Bladder microvascular endothelial cell (primary cell): ENCODE results near the gene SLC39A7. TPM values are rescaled to one million over a fixed set of nuclear protein-coding genes. Genes with fewer than 3 reads are reported as not detected.

ENCODE experiments used
- total RNA-seq: library from RNA; depleted of rRNA; stranded (reverse); fragments of >200 nt; gene quantifications from 2 replicates; pipeline ENCODE4 v1.2.3, GENCODE V29; 2014

SLC39A7 gene, protein sequence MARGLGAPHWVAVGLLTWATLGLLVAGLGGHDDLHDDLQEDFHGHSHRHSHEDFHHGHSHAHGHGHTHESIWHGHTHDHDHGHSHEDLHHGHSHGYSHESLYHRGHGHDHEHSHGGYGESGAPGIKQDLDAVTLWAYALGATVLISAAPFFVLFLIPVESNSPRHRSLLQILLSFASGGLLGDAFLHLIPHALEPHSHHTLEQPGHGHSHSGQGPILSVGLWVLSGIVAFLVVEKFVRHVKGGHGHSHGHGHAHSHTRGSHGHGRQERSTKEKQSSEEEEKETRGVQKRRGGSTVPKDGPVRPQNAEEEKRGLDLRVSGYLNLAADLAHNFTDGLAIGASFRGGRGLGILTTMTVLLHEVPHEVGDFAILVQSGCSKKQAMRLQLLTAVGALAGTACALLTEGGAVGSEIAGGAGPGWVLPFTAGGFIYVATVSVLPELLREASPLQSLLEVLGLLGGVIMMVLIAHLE
- 72.4 and 109 TPM in 2 replicates for total RNA-seq

DNA sequence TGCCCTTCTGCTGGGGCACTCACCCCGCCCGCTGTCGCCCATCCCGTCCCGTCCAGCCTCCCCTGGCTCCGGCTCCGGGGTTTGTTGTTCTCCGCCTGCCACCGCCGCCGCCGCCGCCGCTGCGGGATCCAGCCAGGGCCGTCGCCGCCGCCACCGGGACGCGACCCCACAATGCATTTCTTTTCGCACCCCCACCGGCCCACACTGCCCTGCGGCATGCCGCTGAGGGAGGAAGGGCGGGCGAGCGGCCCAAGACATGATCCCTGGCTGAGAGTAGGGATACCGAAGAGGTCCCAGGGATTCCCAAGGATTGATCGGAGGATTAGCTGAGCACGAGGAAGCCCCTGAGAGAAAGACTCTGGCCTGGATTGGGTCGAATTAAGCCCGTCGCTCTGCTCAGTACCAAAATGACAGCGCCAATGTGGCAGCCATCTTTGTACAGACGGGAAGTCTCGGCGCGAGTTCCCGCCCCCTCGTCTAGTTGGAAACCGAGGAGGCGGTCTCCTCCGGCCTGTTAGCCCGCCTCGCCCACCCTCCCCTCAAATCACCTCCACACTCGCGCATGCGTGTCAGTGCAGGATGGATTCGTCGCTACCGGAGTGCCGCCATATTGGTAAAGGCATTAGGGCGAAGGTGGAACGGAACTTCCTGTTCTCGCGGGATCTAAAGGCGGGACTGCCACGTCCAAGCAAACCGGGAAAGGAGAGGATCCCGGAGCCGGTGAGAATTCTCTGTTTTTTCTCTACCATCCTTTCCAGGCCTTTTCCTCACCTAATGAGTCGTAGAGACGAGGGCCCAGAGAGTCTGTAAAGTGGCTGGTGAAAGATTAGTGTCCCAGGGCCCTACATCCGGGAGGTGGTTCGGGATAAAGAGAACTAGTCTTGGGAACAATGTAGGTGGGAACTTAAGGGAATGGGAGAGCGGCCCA lies at the start of gene SLC39A7, which contains the start of gene RXRB:
Gene SLC39A7, plus strand, starts transcription at position 649 of the 928 bp plus-strand sequence. CDS start 379 bp downstream, outside the sequence.
Gene RXRB, minus strand, starts transcription at position 447 of the 928 bp plus-strand sequence. Its CDS starts 189 bp downstream, at position 258.

DNA sequence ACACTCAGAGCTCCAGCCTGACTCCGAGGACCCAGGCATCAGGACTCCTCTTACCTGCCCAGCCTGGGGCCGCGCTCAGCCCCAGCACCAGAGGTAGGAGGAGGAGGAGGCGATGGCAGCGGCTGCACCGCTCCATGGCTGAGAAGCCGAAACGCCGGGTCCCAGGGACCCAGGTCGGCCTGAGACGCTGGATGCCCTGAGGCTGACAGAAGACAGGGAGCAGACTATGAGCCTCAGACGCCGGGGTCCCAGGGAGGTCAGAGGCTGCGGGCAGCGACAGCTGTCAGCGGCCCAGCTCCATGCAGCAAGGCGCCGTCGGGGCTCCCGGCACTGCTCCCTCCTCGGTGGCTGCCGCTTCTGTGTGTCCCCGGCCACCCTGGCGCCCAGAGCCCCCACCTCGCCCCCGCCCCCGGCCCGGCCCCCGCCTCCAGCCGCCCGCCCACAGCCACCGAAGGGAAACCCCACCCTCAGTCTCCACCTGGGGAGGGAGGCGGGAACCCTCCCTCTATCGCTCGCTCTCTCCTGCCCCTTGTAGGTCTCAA lies 8.5 kb upstream of the SLC39A7 start, which contains the start of gene COL11A2:
Gene COL11A2, minus strand, starts transcription at position 363 of the 542 bp plus-strand sequence. Its CDS starts 227 bp downstream, at position 136.

DNA sequence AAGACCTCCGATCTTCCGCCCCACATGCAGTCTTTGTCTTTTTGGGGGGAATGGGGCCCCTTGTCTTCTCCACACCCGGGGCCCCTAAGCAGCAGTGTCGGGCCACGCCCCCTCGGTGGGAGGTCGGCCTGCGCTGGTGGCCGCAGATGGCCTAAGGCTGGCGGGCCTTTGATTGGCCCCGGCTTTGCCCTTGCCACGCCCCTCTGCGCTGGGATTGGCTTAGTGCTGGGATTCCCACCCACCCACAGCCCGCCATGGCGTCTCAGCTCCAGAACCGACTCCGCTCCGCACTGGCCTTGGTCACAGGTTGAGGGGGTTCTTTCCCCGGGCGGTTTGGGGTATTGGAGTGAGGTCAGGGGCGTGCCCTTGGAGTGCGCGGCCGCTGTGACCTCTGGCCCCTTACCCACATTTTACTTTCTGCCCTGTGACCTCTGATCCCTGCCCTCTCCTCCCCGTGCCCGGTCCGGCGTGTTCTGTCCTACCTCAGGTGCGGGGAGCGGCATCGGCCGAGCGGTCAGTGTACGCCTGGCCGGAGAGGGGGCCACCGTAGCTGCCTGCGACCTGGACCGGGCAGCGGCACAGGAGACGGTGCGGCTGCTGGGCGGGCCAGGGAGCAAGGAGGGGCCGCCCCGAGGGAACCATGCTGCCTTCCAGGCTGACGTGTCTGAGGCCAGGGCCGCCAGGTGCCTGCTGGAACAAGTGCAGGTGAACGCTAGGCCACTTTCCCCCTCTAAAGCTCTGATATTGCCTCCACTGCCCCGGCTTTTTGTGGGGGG lies 3.9 kb downstream of the SLC39A7 start, which contains the start of gene HSD17B8:
Gene HSD17B8, plus strand, starts transcription at position 241 of the 776 bp plus-strand sequence. Its CDS starts 14 bp downstream, at position 255.

DNA sequence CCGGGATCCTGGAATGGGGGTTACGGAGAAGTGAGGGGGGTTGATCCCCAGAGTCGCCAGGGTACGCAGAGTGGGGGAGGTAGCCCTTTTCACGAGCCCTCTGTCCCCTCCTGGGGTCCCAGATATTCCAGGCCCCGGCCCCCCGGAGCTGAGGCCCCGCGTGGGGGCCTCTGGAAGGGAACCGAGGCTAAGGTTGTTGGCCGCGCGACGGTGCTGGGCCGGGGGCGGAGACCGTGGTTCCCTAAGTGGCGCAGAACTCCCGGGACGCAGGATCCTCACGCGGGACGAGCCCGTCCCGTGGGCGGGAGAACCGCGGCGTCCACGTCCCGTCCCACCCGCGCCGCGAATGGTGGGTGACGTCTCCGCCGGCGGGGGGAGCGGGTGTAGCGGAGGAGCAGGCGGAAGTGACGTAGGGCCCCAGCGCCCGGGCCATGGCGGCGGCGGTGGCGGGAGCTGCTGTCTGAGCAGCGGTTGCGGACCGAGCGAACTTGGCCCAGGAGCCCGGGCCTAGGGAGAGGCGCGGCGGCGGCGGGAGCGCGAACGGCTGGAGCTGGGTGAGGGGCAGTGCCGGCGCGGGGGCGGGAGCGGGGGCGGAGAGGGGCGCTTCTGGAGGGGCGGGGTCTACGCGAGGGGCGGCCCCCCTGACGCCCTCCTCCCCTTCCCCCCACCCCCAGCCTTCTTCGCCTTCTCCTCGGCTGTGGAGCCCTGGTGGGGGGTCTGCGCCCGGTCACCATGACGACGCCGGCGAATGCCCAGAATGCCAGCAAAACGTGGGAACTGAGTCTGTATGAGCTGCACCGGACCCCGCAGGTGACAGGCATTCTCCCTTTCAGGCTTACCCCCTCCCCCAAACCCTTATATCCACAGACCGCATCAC lies 7.7 kb downstream of the SLC39A7 start, which contains the start of gene RING1:
Gene RING1, plus strand, starts transcription at position 410 of the 877 bp plus-strand sequence. Its CDS starts 323 bp downstream, at position 733.

Other genes with a start within 250 kb of the SLC39A7 start
- 1.1 and 2.6 TPM in 2 replicates for gene HLA-DMA, start 247.8 kb upstream of the SLC39A7 start, total RNA-seq
- gene BRD2, start 232.3 kb upstream of the SLC39A7 start, total RNA-seq, result 46.0 and 74.8 TPM in 2 replicates
- gene HLA-DOA, start 191.3 kb upstream of the SLC39A7 start, total RNA-seq, result 0.16 TPM in 1 of 2 replicates, not detected in the other
- gene HLA-DPA1, start 127.2 kb upstream of the SLC39A7 start, total RNA-seq, result 10.8 and 12.3 TPM in 2 replicates
- 18.9 and 33.0 TPM in 2 replicates for gene HLA-DPB1, start 124.9 kb upstream of the SLC39A7 start, total RNA-seq
- gene COL11A2, start 8.4 kb upstream of the SLC39A7 start, total RNA-seq, result 0.16 and 0.38 TPM in 2 replicates
- 15.4 and 26.1 TPM in 2 replicates for gene RXRB, start 202 bp upstream of the SLC39A7 start, total RNA-seq
- gene HSD17B8, start 3.8 kb downstream of the SLC39A7 start, total RNA-seq, result 8.1 and 11.0 TPM in 2 replicates
- gene RING1, start 7.6 kb downstream of the SLC39A7 start, total RNA-seq, result 21.0 and 31.4 TPM in 2 replicates
- 27.5 and 44.3 TPM in 2 replicates for gene VPS52, start 71.0 kb downstream of the SLC39A7 start, total RNA-seq
- gene RPS18, start 71.2 kb downstream of the SLC39A7 start, total RNA-seq, result 3,373 and 4,771 TPM in 2 replicates
- 4.8 and 10.0 TPM in 2 replicates for gene B3GALT4, start 76.3 kb downstream of the SLC39A7 start, total RNA-seq
- 59.7 and 74.5 TPM in 2 replicates for gene WDR46, start 88.4 kb downstream of the SLC39A7 start, total RNA-seq
- gene PFDN6, start 88.7 kb downstream of the SLC39A7 start, total RNA-seq, result 34.9 and 35.5 TPM in 2 replicates
- gene RGL2, start 98.1 kb downstream of the SLC39A7 start, total RNA-seq, result 39.8 and 52.5 TPM in 2 replicates
- gene TAPBP, start 113.2 kb downstream of the SLC39A7 start, total RNA-seq, result 67.3 and 138 TPM in 2 replicates
- 13.4 and 21.8 TPM in 2 replicates for gene ZBTB22, start 116.9 kb downstream of the SLC39A7 start, total RNA-seq
- gene DAXX, start 122.1 kb downstream of the SLC39A7 start, total RNA-seq, result 43.7 and 69.9 TPM in 2 replicates
- 14.0 and 25.6 TPM in 2 replicates for gene KIFC1, start 191.0 kb downstream of the SLC39A7 start, total RNA-seq
- 9.4 and 16.7 TPM in 2 replicates for gene PHF1, start 210.1 kb downstream of the SLC39A7 start, total RNA-seq
- 52.1 and 53.3 TPM in 2 replicates for gene CUTA, start 217.2 kb downstream of the SLC39A7 start, total RNA-seq
- gene SYNGAP1, start 219.2 kb downstream of the SLC39A7 start, total RNA-seq, result 1.5 and 2.6 TPM in 2 replicates